IMR-90 (cell line): ENCODE measurements around the gene CYTH4. TPM values are rescaled to one million over a fixed set of nuclear protein-coding genes. Genes with fewer than 3 reads are reported as not detected.

Experiments used
- ATAC-seq: fragments of 200-7000 bp; cut with Tn5 transposase; 2 replicates; pipeline ENCODE4 v1.9.1; 2020; ENCODE audit warnings: low read depth, mild to moderate bottlenecking, moderate library complexity
- BruUV-seq: library from RNA; stranded (reverse); fragments of 400-500 nt; replicated peaks from 2 replicates; lab custom pipeline; 2021; lab: Mats Ljungman, UMichigan
- CTCF ChIA-PET: fragments of 300-600 bp; formaldehyde crosslinking; extraction: SDS; loops from one replicate; lab custom pipeline; 2021; ENCODE audit warnings: antibody characterized with exemption; lab: Yijun Ruan, JAX
- POLR2A ChIA-PET: fragments of 300-600 bp; sonication (Branson Sonifier 250); formaldehyde crosslinking; loops from one replicate; lab custom pipeline; 2022; ENCODE audit warnings: antibody characterized with exemption; ENCODE audit not compliant: unreplicated experiment; lab: Charles Lee
- DNase-seq: peaks from one replicate; pipeline ENCODE4 v3.0.0; 2013
- H2AFZ ChIP-seq: replicated peaks from 2 replicates; pipeline ENCODE3; 2013; ENCODE audit warnings: low read length, mild to moderate bottlenecking; ENCODE audit not compliant: poor library complexity
- H2AK5ac ChIP-seq: 2 replicates; pipeline ENCODE4 v1.6.1; 2013; ENCODE audit warnings: low read depth, low read length, inconsistent platforms
- H2AK9ac ChIP-seq: replicated peaks from 2 replicates; pipeline ENCODE3; 2013; ENCODE audit warnings: mild to moderate bottlenecking, low read depth, low read length, moderate library complexity; ENCODE audit not compliant: poor library complexity
- H2BK120ac ChIP-seq: 2 replicates; pipeline ENCODE4 v1.6.1; 2013; ENCODE audit warnings: low read depth, low read length, inconsistent platforms
- H2BK15ac ChIP-seq: 3 replicates; pipeline ENCODE4 v1.6.1; 2013; ENCODE audit warnings: low read depth, low read length, inconsistent platforms
- H2BK20ac ChIP-seq: 2 replicates; pipeline ENCODE4 v1.6.1; 2013; ENCODE audit warnings: low read depth, mild to moderate bottlenecking, inconsistent platforms, low read length, moderate library complexity
- H2BK5ac ChIP-seq: 2 replicates; pipeline ENCODE4 v1.6.1; 2013; ENCODE audit warnings: mild to moderate bottlenecking, low read depth, low read length, inconsistent platforms; ENCODE audit not compliant: poor library complexity, severe bottlenecking
- H3K14ac ChIP-seq: replicated peaks from 2 replicates; pipeline ENCODE4 v1.6.1; 2013; ENCODE audit warnings: low read depth, low read length, inconsistent platforms
- H3K18ac ChIP-seq: 2 replicates; pipeline ENCODE4 v1.6.1; 2013; ENCODE audit warnings: low read depth, low read length, control low read depth
- H3K23ac ChIP-seq: 2 replicates; pipeline ENCODE4 v1.6.1; 2013; ENCODE audit warnings: low read depth, low read length, inconsistent platforms
- H3K27ac ChIP-seq: 2 replicates; pipeline ENCODE4 v1.5.1; 2013; ENCODE audit warnings: mild to moderate bottlenecking, control low read depth, low read length; ENCODE audit not compliant: insufficient read depth
- H3K27me3 ChIP-seq: 2 replicates; pipeline ENCODE4 v1.6.1; 2013; ENCODE audit warnings: low read length; ENCODE audit not compliant: control insufficient read depth, insufficient read depth
- H3K36me3 ChIP-seq: 2 replicates; pipeline ENCODE4 v1.6.1; 2013; ENCODE audit warnings: low read length, mixed read lengths; ENCODE audit not compliant: control insufficient read depth, insufficient read depth
- H3K4ac ChIP-seq: 2 replicates; pipeline ENCODE4 v1.6.1; 2013; ENCODE audit warnings: low read depth, low read length, inconsistent platforms
- H3K4me1 ChIP-seq: 2 replicates; pipeline ENCODE4 v1.6.1; 2013; ENCODE audit warnings: low read length, mixed read lengths; ENCODE audit not compliant: control insufficient read depth, insufficient read depth
- H3K4me2 ChIP-seq: 2 replicates; pipeline ENCODE4 v1.6.1; 2013; ENCODE audit warnings: low read depth, mild to moderate bottlenecking, control low read depth, low read length, moderate library complexity
- H3K4me3 ChIP-seq: 2 replicates; pipeline ENCODE4 v1.5.1; 2013; ENCODE audit warnings: low read depth, mild to moderate bottlenecking, control low read depth, low read length, moderate library complexity; ENCODE audit not compliant: insufficient read depth
- H3K56ac ChIP-seq: 2 replicates; pipeline ENCODE4 v1.6.1; 2013; ENCODE audit warnings: low read length, inconsistent platforms; ENCODE audit not compliant: insufficient read depth; ENCODE audit errors: extremely low read depth
- H3K79me1 ChIP-seq, 2 experiments: 2 replicates each; pipeline ENCODE4 v1.6.1; 2013; ENCODE audit warnings: low read length in 2 of 2, inconsistent platforms in 1 of 2, low read depth in 1 of 2
- H3K9ac ChIP-seq: 2 replicates; pipeline ENCODE4 v1.6.1; 2013; ENCODE audit warnings: low read depth, low read length, control low read depth
- H3K9me1 ChIP-seq: 2 replicates; pipeline ENCODE4 v1.6.1; 2013; ENCODE audit warnings: low read length, inconsistent platforms; ENCODE audit not compliant: insufficient read depth
- H3K9me3 ChIP-seq: 2 replicates; pipeline ENCODE4 v1.6.1; 2013; ENCODE audit warnings: low read length; ENCODE audit not compliant: control insufficient read depth, insufficient read depth
- H4K20me1 ChIP-seq: 2 replicates; pipeline ENCODE4 v1.6.1; 2013; ENCODE audit warnings: low read length, inconsistent platforms; ENCODE audit not compliant: insufficient read depth
- H4K5ac ChIP-seq: 2 replicates; pipeline ENCODE4 v1.6.1; 2013; ENCODE audit warnings: mild to moderate bottlenecking, low read depth, low read length, control low read depth
- H4K8ac ChIP-seq, 2 experiments: 2 replicates each; pipeline ENCODE4 v1.6.1; 2013; ENCODE audit warnings: low read depth in 2 of 2, low read length in 2 of 2, control low read depth in 1 of 2, inconsistent platforms in 1 of 2
- H4K91ac ChIP-seq: 2 replicates; pipeline ENCODE4 v1.6.1; 2013; ENCODE audit warnings: low read depth, low read length, inconsistent platforms; ENCODE audit not compliant: insufficient read depth
- RFX5 ChIP-seq: IDR thresholded peaks from 2 replicates; pipeline ENCODE4 v1.8.0; 2012; ENCODE audit warnings: low read depth, mild to moderate bottlenecking, low read length, moderate library complexity
- WGBS, 2 experiments: methylation state at CpG; one replicate each; pipeline versions ENCODE4 v1.1.5 to v1.1.7; 2013; ENCODE audit warnings: missing lambda C conversion rate in 2 of 2; ENCODE audit not compliant: insufficient read length in 1 of 2; ENCODE audit errors: extremely low coverage in 2 of 2; 5-methylcytosine and 5-hydroxymethylcytosine counted together
- dilution Hi-C: fragments of 300-500 bp; cut with HindIII; formaldehyde crosslinking; loops from one replicate; pipeline ENCODE4 v1.14.3; 2018; ENCODE audit warnings: low sequenced_read_pairs; ENCODE audit not compliant: unreplicated experiment
- in situ Hi-C: fragments of 300-500 bp; cut with MboI; formaldehyde crosslinking; loops from 3 replicates; pipeline ENCODE4 v1.14.3; 2019; ENCODE audit warnings: low sequenced_read_pairs, inconsistent platforms, mixed read lengths
- intact Hi-C: fragments of 100-400 bp; cut with micrococcal nuclease; formaldehyde crosslinking; loops from 2 replicates; pipeline ENCODE4 v1.10.0; 2022
- polyA plus RNA-seq, 3 experiments: library from polyadenylated mRNA; depleted of rRNA; stranded (reverse); fragments of >200 nt; gene quantifications; 2 replicates each; pipeline ENCODE4 v1.2.3, GENCODE V29; 2012; ENCODE audit warnings: low replicate concordance in 1 of 3
- total RNA-seq: library from RNA; depleted of rRNA; stranded (reverse); fragments of >200 nt; gene quantifications from 2 replicates; pipeline ENCODE4 v1.2.3, GENCODE V29; 2012
- TF ChIP-seq, protein P1 (sequence below): fragments of 150-350 bp; IDR thresholded peaks from 2 replicates; pipeline ENCODE4 v1.6.1; 2016; ENCODE audit warnings: low read depth, mild to moderate bottlenecking, low read length, moderate library complexity, borderline replicate concordance

CYTH4 gene
- total and polyA plus RNA-seq, 2 of the 4 experiments (the other 2 are of a cell fraction), result 0.36 to 0.55 TPM

- TF ChIP-seq, protein P1, sequence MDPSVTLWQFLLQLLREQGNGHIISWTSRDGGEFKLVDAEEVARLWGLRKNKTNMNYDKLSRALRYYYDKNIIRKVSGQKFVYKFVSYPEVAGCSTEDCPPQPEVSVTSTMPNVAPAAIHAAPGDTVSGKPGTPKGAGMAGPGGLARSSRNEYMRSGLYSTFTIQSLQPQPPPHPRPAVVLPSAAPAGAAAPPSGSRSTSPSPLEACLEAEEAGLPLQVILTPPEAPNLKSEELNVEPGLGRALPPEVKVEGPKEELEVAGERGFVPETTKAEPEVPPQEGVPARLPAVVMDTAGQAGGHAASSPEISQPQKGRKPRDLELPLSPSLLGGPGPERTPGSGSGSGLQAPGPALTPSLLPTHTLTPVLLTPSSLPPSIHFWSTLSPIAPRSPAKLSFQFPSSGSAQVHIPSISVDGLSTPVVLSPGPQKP, result no peak
These were observed 1.6 kb upstream of the CYTH4 start (continued) for GRCh38 chr22:37280718-37281117.

DNA sequence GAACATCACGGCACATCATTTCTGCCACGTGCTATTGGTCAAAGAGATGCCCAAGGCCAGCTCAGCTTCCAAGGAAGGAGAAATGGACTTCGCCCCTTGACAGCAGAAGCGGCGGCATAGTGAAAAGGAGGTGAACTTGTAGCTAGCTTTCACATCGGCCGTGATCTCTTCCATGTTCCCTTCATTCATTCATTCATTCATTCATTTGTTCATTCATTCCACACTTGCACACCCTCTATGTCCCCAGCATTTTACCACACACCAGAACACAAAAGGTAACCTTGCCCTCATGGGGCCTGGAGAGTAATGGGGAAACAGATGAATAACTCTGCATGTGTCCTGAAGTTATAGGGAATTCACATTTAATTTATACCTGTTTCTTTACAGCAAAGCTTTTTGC lies 1.1 kb upstream of the CYTH4 start:
- Histone ChIP-seq H4K20me1 (no peaks in the 10 kb centered on the region), H2BK15ac (no peak overlapping the region), H2BK120ac (no peak overlapping the region), H3K9ac (no peak overlapping the region), H3K4me3 (no peak overlapping the region), H4K8ac (no peak overlapping the region), H3K18ac (no peak overlapping the region), H3K27ac (no peak overlapping the region), H2AK9ac (no peak overlapping the region), H2BK20ac (no peak overlapping the region), H3K23ac (no peak overlapping the region), H4K91ac (no peak overlapping the region), H3K14ac (0 out of 2 replicates have a peak overlapping the region, but pooled peaks have one; percentile 15), H4K5ac (no peak overlapping the region), H3K4ac (no peak overlapping the region), H2BK5ac (no peak overlapping the region), H2AK5ac (no peak overlapping the region), H3K79me1 (no peaks in the 10 kb centered on the region), H3K9me3 (peaks cover 5% of the 10 kb centered on the region), H3K4me1 (no peaks in the 10 kb centered on the region; the same call in 1 of the 2 replicates), H2AFZ (peak overlapping the region; percentile 13), H3K27me3 (peaks cover 1% of the 10 kb centered on the region; the same call in 1 of the 2 replicates), H3K9me1 (peaks cover 9% of the 10 kb centered on the region; the same call in 1 of the 2 replicates), H3K56ac (no peak overlapping the region), H3K4me2 (no peak overlapping the region), H3K36me3 (no peaks in the 10 kb centered on the region)
- no peak for TF ChIP-seq RFX5
- dilution Hi-C loops, result no loop called here
- no CpG with 5 or more reads among the region's 7 CpGs for WGBS, 2 experiments
- POLR2A ChIA-PET, result no interaction called here
- DNase-seq (no peak), ATAC-seq (no peak)
- in situ Hi-C loops, result no loop called here
- CTCF ChIA-PET, result no interaction called here
- BruUV-seq, result no TSS peak
- intact Hi-C loops, result no loop called here
